ENCODE results near the gene COX20.

DNA sequence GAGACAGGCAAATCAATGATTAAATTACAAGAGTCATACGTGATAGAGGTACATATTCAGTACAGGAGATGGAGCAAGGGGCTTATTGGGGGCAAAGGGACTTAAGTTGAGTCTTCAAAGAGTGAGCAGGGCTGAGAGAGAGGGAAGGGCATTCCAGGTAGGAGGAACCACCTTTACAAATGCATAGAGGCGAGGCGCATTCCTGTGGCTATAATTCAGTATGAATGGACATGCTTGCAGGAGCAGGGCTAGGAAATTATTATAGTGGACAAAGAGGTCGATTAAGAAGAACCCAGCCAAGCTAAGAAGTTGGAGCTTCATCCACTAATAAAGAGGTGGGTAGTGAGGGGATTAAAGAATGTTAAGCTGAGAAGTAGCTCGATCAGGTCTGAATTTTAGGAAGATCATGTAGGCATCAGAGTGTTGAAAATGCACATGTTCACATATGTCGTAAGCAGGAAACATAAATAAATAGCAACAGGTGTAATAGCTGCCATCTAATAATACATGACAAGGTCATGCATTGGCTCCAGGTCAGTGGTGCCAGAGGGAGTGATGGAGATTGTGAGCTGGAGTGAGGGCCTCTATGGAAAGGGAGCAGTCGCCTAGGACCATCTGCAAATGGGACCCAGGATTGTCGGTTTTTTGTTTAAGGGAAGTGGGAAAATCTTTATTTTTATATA lies 40.9 kb downstream of the COX20 start:
- TF ChIP-seq, protein P1, sequence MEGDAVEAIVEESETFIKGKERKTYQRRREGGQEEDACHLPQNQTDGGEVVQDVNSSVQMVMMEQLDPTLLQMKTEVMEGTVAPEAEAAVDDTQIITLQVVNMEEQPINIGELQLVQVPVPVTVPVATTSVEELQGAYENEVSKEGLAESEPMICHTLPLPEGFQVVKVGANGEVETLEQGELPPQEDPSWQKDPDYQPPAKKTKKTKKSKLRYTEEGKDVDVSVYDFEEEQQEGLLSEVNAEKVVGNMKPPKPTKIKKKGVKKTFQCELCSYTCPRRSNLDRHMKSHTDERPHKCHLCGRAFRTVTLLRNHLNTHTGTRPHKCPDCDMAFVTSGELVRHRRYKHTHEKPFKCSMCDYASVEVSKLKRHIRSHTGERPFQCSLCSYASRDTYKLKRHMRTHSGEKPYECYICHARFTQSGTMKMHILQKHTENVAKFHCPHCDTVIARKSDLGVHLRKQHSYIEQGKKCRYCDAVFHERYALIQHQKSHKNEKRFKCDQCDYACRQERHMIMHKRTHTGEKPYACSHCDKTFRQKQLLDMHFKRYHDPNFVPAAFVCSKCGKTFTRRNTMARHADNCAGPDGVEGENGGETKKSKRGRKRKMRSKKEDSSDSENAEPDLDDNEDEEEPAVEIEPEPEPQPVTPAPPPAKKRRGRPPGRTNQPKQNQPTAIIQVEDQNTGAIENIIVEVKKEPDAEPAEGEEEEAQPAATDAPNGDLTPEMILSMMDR (IDR thresholded peaks at IDR 0.05), result no peak
- no peak for TF ChIP-seq POLR2AphosphoS5 (IDR thresholded peaks at IDR 0.05; ENCODE audit: low read depth, low read length)

Measured in Panc1 (cell line).